NK-92 (cell line): ENCODE measurements around the gene OR4D9.
"Not testable (repeated sequence)": the region's sequence is repeated elsewhere in the genome, so short reads cannot be mapped to it uniquely, and the experiment has no call there.

Source experiments
- DNase-seq: peaks from one replicate; lab custom pipeline; 2025; ENCODE audit not compliant: unreplicated experiment; lab: John Stamatoyannopoulos, UW

Gene OR4D9

DNA sequence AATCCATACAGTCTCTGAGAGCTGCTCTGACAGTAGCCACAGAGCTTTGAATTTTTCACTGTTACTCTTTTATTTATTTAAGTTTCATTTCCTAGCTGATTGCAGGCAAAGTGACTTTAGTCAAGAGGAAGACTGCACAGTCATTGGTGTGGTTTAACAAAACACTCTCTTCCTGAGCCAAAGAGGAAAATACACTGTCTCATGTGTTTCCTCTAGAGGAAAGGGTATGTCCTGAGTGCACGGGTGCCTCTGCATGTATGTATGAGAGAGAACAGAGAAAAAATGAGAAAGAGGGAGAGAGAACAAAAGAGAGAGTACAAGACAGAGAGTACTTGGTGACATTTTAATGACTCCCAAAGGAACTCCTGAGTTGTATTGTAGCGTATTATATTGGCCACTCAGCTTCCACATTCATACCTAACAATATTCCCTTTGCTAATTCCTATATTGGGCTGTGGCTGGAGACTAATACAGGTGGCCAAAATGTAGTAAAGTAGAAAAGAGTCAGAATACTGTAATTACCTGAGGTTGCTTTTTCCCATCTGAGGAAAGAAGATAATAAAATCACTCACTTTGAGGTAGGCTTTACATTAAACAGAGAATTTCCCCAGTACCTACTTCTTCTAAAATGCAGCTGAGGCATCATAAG is at the start of gene OR4D9:
TSS of gene OR4D9 (plus strand) at position 599 of the 649 bp plus-strand sequence. CDS start 3,374 bp downstream, outside the sequence.
- no peak for DNase-seq

- DNase-seq = no peak
These were observed 48.1 kb upstream of the OR4D9 start for GRCh38 chr11:59463190-59463641.

DNA sequence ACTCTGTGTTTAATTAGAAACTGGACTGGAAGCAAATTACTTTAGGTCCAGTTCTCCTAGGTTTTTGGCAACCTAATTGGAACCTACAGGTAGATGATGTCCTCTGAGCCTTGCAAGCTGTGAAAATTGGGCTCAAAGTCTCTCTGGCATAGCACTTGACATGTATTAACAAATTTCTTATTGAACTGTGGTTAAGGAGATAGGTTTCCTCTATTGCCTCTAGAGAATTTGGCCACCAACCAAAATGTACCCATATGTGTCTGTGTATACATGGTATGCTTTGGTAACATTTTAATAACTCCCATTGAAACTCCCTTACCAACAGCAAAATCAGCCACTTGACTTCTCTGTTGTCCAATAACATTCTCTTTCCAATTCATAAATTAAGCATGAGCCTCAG is 38.3 kb upstream of the OR4D9 start, which contains the start of gene OR4D10:
TSS of gene OR4D10 (plus strand) at position 301 of the 400 bp plus-strand sequence. CDS start 4,115 bp downstream, outside the sequence.
- DNase-seq = no peak

GRCh38 chr11:59475176-59475575 is 36.2 kb upstream of the OR4D9 start:
- DNase-seq = no peak

- no peak for DNase-seq
These were observed 31.4 kb upstream of the OR4D9 start for GRCh38 chr11:59479906-59480305.

GRCh38 chr11:59480359-59480758 is 31.0 kb upstream of the OR4D9 start:
- DNase-seq = no peak

DNA sequence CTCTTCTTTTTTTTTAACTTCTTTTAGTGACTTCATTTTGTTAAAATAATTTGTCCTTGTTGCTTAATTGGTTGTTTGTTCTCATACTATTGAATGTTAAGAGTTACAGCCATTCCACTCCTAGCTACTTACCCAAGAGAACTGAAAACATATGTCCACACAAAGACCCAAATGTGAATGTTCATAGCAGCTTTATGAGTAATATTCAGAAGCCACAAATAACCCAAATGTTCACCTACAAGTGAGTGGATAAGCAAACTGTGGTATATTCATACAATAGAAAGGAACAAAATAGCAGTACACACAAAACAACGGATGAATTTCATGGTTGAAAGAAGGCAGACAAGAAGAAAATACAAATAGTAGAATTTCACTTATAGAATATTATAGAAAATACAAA is 9.4 kb upstream of the OR4D9 start:
- DNase-seq = no peak

DNA sequence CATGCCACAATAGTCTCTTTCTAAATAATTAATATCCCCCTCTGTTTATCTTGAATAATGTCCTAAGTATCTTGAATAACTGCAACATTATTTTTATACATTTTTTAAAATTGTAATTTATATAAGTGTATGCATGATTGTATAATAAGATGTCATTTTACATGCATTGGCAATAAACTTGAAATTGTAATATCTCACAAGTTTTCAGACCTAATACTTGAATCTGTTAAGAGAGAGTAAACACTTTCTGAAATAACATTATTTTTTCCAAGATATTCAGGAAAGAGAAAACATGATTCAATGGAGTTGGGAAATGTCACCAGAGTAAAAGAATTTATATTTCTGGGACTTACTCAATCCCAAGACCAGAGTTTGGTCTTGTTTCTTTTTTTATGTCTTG is 8.1 kb upstream of the OR4D9 start, which contains the start of gene OR4D11:
TSS of gene OR4D11 (plus strand) at position 301 of the 400 bp plus-strand sequence. CDS start at position 301, 0 bp downstream.
- no peak for DNase-seq

DNA sequence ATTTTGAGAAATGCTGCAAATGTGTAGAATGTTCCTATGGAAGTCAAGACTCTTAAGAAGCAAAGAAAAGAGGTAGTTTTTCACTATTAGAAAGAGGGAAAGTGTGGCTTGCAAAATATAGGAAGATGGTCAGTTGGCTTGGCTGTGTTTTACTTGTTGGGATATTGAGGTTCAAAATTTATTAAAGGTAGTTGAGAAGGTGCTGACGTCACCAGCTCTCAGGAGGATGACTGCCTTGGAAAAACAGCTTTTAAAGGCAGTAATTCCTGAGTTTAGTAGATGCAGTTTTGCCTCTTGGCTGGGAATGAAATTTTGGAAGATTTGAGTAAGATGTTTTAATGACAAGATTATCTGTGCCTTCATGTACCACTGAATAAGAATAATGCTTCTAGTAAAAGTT is 336 bp downstream of the OR4D9 start:
- DNase-seq = no peak

- not testable (repeated sequence) for DNase-seq
These were observed 8.8 kb downstream of the OR4D9 start for GRCh38 chr11:59520139-59520538.

DNA sequence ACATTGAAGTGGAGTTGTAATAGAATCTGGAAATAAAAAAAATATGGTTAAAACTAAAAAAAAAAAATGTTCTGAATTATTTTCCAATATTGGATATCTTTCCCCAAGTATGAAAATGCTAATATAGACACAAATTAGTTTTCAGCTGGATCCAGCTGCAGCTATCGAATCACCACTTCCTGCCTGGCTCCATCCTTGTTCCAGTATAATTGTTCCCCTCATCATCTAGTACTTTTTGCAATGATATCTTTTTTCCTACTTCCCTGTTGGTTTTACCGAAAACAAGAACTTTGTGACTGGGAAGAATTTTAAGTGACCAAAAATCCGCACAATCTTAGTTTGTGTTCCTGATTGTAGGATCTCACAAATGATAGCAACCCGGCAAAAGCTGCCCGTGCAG is 9.4 kb downstream of the OR4D9 start:
- no peak for DNase-seq

DNA sequence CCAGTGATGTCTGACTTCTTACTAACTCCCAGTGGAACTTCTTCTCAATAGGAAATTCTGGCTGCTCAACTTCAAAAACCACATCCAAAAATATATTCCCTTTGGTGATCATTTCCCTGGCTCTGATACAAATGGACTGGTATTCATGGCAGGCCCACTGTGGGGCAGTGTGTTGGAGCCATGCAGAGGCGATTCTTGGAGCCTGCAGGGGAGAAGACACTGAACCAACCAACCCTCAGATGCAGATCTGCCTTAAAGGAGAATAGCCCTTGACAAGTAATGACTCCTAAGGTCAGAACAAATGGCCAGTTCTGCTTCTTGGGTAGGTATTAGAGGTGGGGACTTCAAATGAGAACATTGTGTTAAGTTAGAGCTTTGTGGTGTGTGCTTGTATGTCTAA is 12.2 kb downstream of the OR4D9 start:
- DNase-seq = no peak

GRCh38 chr11:59528711-59529110 is 17.4 kb downstream of the OR4D9 start:
- no peak for DNase-seq

DNA sequence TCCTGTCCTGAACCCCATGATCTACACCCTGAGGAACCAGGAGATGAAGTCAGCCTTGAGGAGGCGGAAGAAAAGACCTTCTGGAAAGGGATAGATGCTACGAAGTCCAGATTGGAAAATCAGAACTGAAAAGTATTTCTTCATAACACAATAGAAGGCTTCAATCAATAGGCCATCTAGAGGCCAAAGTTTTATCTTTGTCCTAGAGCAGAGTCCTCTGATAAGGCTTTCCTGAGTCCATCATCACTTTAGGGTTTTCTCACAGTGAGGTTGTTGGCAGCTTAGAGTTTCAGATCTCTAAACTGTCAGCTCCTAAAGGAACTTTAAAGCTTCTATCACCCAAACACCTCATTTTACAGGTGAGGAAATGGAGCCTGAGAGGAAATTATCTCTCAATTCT is 21.3 kb downstream of the OR4D9 start:
- DNase-seq = no peak

GRCh38 chr11:59534676-59535075 is 23.3 kb downstream of the OR4D9 start:
- no peak for DNase-seq

GRCh38 chr11:59542142-59542810 is 30.9 kb downstream of the OR4D9 start:
- DNase-seq = no peak

- DNase-seq = not testable (repeated sequence)
These were observed 32.4 kb downstream of the OR4D9 start for GRCh38 chr11:59543713-59544112.

DNA sequence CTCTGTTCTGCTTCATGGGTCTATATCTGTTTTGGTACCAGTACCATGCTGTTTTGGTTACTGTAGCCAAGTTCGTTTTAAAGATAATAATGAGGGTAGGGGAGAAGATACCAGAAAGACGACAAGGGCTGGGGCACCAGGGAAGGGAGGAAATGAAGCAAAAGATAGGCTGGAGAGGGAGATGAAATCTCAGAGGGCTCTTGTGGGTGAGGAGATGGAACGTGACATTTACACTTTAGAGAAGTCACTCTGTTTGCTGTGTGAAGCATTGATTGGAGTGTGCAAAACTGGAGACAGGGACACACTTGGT is 33.5 kb downstream of the OR4D9 start:
- no peak for DNase-seq

DNA sequence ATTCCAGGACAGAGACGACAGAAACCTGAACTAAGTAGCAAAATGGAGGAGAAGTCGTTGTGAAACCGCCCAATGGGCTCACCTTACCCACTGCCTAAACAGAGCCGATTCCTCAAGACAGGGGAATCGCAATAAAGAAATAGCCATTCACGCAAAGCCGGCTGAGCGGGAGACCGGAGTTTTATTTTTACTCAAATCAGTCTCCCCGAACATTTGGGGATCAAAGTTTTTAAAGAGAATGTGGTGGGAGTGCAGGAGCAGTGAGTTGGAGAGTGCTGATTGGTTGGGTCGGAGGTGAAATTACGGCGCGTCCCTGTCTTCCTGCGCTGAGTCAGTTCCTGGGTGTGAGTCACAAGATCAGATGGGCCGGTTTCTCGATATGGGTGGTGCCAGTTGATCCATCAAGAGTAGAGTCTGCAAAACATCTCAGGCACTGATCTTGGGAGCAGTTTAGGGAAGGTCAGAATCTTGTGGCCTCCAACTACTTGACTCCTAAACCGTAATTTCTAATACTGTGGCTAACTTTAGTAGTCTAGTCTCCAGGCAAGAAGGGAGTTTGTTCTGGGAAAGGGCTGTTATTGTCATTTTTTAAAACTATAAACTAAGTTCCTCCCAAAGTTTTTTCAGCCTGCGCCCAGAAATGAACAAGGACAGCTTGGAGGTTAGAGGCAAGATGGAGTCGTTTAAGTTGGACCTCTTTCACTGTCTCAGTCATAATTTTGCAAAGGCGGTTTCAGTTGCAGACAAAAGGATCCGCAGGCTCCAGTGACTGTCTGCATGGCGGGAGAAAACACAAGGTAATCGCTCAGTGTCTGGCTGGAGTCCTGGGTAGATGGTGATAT is 34.1 kb downstream of the OR4D9 start:
- no peak for DNase-seq

DNA sequence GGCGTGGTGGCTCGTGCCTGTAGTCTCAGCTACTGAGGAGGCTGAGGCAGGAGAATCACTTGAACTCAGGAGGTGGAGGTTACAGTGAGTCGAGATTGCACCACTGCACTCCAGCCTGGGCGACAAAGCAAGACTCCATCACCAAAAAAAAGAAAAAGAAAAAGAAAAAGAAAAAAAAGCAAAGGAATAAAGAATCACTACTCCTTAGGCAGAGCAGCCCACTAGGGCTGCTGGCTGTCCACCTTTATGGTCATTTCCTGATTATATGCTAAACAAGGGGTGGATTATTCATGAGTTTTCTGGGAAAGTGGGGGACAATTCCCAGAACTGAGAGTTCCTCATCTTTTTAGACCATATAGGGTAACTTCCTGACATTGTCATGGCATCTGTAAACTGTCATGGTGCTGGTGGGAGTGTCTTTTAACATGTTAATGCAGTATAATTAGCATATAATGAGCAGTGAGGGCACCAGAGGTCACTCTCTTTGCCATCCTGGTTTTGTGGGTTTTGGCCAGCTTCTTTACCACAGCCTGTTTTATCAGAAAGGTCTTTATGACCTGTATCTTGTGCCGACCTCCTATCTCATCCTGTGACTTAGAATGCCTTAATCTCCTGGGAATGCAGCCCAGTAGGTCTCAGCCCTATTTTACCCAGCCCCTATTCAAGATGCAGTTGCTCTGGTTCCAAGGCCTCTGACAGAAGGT is 36.4 kb downstream of the OR4D9 start:
- DNase-seq = not testable (repeated sequence)

DNA sequence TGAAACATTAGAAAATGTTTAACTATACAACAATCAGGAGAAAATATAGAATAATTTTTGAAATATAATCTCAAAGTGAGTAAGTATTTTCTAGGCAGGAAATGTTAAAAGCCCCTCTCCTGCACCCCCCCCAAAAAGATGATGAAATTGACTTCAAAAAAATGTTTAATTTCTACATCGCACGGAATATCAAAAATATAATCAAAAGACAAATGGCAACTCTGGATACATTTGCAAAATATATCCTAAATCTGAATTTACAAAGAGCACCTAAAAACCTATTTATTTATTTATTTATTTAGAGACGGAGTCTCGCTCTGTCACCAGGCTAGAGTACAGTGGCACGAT is 36.9 kb downstream of the OR4D9 start:
- DNase-seq = no peak
